ENCODE data around the gene CLPTM1.

GRCh38 chr19:44912854-44913253, 42.3 kb upstream of the CLPTM1 start:
- no peak for TF ChIP-seq POLR2A (IDR thresholded peaks at IDR 0.05)
- TF ChIP-seq, protein P1, sequence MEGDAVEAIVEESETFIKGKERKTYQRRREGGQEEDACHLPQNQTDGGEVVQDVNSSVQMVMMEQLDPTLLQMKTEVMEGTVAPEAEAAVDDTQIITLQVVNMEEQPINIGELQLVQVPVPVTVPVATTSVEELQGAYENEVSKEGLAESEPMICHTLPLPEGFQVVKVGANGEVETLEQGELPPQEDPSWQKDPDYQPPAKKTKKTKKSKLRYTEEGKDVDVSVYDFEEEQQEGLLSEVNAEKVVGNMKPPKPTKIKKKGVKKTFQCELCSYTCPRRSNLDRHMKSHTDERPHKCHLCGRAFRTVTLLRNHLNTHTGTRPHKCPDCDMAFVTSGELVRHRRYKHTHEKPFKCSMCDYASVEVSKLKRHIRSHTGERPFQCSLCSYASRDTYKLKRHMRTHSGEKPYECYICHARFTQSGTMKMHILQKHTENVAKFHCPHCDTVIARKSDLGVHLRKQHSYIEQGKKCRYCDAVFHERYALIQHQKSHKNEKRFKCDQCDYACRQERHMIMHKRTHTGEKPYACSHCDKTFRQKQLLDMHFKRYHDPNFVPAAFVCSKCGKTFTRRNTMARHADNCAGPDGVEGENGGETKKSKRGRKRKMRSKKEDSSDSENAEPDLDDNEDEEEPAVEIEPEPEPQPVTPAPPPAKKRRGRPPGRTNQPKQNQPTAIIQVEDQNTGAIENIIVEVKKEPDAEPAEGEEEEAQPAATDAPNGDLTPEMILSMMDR (IDR thresholded peaks at IDR 0.05 in 8 of 11, conservative IDR thresholded peaks at IDR 0.05 in 3 of 11), result no peak

Measured in spleen (tissue), 7 donors.